ENCODE data around the gene TEX9.
"Not testable (repeated sequence)": the region's sequence is repeated elsewhere in the genome, so short reads cannot be mapped to it uniquely, and the experiment has no call there.

The TEX9 gene

DNA sequence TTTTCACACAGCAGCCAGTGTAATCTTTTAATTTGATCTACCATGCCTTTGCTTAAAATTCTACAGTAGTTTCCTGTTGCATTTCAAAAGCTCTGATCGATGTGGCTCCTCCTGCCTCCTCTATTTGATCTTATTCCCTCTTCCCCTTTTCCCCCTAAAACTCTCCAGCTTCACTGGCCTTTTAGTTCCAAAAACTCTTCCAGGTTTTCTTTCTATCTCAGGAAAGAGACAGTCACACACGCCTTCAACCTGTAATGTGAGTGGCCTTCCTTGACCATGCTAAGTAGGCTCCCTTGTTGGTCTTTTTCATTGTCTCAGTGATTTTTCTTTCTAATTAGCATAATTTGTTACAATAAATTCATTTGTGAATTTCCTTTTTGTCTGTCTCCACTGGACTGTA lies 985 bp downstream of the TEX9 start:
- no peak for DNase-seq (ENCODE audit: low read depth)

DNA sequence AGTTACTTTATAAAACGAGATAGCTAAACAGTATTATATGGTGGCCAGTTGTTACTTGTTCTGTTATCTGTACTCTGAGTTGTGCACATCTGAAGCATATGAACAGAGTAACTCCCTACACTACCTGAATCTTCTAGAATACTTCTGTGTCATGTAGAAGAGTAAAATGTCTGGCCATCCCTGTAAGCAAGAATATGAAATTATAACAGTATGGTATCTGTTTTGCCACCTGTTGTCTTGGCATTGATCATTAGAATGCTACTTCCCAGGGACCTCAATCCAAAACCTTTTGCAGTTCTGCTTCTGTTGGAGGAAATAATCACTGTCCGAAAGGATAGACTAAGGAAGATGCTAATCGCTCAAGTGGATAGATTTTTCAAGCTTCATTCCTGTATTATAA lies 1.9 kb downstream of the TEX9 start:
- DNase-seq (ENCODE audit: low read depth) = no peak

DNA sequence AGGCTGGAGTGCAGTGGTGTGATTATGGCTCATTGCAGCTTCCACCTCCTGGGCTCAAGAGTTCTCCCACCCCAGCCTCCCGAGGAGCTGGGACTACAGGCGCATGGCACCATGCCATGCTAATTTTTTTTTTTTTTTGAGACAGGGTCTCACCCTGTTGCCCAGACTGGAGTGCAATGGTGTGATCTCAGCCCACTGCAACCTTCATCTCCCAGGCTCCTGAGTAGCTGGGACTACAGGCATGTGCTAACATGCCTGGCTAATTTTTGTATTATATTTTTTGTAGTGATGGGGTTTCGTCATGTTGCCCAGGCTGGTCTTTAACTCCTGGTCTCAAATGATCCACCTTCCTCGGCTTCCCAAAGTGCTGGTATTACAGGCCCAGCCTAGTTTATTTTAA lies 4.0 kb downstream of the TEX9 start:
- no peak for DNase-seq (ENCODE audit: low read depth)

DNA sequence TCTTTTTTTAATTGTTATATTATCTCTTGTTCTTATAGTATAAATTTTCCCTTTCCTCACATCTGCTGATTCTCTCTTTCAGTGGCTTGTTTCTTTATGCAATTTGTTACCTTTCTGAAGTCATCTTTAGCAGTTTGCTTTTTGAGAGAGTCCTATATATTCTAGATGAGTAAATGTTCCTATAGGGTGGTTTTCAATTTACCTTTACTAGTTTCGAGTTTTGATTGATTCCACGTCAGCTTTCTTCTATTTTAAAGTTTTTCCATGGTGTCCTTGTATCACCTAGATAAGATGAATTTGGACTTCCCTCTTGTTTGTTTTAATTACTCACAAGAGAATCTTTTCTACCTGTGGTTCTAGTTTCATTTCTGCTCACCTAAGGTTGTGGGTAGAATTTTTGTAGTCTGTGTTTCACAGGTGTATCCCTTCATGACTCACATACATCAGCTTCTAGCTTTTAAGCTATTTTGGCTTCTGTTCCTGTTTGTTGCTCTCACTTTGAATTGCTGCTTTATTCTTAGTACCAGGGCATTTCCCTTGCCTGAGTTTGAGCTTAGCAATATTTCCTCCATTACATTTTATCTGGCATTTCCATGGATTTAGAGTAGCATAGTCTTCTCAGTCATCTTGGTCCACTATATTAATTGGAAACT lies 6.4 kb downstream of the TEX9 start:
- DNase-seq (ENCODE audit: low read depth) = no peak

DNA sequence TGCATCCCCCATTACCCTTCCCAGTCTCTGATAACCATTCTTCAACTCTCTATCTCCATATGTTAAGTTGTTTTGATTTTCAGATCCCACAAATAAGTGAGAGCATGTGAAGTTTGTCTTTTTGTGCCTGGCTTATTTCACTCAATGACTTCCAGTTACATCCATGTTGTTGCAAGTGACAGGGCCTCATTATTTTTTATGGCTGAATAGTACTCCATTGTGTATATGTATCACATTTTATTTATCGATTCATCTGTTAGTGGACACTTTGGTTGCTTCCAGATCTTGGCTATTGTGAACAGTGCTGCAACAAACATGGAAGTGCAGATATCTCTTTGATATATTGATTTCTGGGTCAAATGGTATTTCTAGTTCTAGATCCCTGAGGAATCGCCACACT lies 9.5 kb downstream of the TEX9 start:
- not testable (repeated sequence) for DNase-seq (ENCODE audit: low read depth)

DNA sequence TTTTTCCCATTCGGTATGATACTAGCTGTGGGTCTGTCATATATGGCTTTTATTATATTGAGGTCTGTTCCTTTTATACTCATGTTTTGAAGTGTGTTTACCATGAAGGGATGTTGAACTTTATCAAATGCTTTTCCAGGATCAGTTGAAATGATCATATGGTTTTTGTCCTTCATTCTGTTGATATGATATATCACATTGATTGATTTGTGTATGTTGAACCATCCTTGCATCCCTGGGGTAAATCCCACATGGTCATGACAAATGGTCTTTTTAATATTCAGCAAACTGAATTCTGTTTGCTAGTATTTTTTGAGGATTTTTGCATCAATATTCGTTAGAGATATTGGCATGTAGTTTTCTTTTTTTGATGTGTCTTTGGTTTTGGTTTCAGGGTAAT lies 12.6 kb downstream of the TEX9 start:
- not testable (repeated sequence) for DNase-seq (ENCODE audit: low read depth)

DNA sequence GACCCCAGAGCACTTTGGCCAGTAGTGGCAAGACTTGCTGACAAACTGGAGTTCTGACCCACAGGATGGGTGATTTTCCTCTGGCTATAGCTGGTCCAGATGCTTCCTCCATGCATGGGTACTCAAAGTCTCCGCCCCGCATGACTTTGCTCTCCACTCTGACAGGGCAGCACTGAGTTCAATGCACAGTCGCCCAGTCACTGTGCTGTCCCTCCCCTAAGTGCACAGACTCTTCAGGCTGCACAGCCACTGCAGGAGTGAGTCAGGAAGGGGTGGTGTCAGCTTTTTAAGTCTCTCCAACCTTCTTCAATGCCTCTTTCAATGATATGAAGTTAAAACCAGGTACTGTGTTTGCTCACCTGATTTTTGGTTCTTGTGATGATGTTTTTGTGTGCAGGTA lies 17.8 kb downstream of the TEX9 start:
- no peak for DNase-seq (ENCODE audit: low read depth)

DNA sequence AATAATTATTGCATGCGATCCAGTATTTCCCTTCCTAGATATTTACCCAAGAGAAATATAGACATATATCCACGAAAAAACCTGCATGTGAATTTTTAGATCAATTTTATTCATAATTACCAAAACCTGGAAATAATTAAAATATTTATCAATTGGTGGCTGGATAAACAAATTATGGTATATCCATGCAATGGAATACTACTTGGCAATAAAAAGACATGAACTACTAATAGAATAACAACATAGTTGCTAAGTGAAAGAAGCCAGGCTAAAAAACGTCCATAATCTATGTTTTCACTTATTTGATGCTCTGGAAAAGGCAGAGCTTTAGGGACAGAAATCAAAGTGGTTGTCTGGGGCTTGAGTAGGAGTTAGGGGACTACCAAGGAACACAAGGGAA lies 20.7 kb downstream of the TEX9 start:
- no peak for DNase-seq (ENCODE audit: low read depth)

DNA sequence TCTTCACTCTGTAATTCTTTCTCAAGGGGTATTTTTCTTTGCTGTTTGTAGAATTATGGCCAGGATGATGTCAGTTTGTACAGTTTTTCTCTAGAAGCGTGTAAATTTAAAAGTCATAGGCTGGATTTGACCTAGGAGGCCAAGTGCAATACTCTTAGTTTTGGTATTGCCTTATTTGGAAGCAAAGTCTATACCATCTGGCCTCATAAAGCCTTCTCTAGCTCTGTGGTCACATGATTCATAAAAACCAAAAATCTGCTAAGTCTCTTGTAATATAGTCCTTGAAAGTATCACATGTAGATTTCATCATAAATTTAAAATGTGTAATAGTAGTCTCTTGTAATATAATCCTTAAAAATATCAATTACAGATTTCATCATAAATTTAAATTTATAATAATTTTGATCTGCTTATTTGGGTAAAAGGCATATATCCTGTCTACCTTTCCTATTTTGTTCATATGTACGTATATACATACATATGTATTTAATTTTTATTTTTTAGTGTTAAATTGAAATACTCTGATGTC lies 25.6 kb downstream of the TEX9 start:
- no peak for DNase-seq (ENCODE audit: low read depth)

DNA sequence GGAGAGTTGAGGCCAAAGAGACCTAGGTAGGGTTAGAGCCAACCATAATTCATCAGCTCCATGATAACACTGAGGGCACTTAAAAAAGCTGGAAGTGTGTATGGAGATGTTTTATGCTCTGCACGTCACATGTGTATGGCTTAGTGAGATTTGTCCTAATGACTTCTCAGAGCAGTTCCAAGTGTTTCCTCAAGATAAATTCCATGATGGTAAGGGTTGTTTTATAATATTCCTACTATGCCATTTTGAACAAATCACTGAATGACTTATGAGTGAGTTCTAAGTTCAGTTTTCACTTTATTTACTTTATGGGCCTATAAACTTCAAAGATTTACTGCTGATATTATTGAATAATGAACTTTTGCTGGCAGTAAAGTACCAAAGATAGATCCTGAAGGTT lies 28.1 kb downstream of the TEX9 start:
- no peak for DNase-seq (ENCODE audit: low read depth)

DNA sequence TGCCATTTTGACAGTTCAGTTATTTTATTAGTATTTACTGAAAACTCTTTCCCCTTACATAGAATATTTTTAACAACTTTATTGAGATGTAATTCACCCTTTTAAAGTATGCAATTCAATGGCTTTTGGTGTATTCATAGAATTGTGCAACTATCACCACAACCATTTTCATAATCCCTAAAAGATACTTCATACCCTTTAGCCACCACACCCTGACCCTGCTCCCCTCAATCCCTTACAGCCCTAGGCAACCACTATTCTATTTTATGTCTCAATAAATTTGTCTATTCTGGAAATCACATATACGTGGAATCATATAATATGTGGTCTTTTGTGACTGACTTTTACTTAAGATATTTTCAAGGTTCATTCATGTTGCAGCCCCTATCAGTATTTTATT lies 29.7 kb downstream of the TEX9 start:
- DNase-seq (ENCODE audit: low read depth) = no peak

DNA sequence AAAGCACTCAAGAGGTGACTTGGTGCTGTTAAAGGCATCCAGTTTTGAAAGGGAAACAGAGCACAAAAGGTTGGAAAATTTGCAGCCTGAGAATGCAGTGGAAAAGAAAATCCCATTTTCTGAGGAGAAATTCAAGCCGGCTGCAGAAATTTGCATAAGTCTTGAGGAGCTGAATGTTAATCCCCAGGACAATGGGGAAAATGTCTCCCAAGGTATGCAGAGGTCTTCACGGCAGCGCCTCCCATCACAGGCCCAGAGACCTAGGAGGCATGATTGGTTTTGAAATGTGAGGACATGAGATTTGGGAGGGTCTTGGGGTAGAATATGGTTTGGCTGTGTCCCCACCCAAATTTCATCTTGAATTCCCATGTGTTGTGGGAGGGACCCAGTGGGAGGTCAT lies 32.1 kb downstream of the TEX9 start:
- not testable (repeated sequence) for DNase-seq (ENCODE audit: low read depth)

DNA sequence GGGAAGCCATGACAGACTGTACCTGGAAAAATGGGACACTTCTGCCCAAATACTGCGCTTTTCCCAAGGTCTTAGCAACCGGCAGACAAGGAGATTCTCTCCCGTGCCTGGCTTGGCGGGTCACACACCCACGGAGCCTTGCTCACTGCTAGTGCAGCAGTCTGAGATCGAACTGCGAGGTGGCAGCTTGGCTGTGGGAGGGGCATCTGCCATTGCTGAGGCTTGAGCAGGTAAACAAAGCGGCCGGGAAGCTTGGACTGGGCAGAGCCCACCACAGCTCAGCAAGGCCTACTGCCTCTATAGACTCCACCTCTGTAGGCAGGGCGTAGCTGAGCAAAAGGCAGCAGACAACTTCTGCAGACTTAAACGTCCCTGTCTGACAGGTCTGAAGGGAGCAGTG lies 34.0 kb downstream of the TEX9 start:
- DNase-seq (ENCODE audit: low read depth) = not testable (repeated sequence)

DNA sequence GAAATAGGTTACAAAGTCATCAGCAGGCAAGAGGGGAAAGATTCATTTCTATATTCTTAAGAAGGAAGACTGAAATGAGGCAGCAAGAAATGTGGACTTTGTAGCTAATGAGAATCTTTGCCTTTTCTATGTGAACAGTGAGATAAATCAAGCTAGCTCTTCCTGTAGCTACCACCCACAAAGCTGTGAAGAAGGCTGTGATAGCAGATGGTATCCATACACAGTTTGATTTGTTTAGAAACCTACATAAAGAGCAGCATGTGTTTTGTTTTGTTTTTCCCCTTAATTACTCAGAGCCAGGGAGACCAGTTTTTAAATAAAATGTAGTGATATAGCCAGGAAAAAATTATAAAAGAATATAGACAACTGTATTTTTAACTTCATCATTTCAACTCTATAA lies 45.5 kb downstream of the TEX9 start:
- DNase-seq (ENCODE audit: low read depth) = no peak

DNA sequence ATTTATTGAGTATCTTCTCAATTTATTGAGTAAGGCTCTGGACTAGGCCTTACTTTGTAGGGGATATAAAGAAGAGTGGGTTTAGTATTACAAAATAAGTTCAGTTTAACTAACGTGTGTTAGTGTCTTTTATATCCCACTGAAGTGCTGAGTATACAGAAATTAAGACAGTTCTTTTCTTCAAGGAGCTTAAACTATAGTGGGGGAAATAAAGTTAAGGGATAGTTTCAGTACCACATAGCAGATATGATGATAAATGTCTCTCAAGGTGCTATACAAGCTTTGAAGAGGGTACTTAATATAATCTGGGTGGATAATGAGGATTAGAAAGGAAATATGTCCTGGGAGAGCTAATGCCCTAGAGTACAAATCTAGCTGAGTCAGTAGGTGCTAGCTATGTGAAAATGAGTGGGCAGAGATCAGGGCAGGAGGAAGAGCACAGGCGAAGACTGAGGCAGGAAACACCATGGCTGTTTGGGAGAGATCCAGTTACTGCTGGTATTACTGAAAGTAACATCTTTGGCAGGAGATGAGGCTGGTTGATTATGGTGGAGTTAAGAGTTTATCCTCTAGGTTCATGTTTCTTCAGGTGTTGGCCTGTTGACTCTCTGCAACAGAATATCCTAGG lies 46.0 kb downstream of the TEX9 start:
- DNase-seq (ENCODE audit: low read depth) = no peak

DNA sequence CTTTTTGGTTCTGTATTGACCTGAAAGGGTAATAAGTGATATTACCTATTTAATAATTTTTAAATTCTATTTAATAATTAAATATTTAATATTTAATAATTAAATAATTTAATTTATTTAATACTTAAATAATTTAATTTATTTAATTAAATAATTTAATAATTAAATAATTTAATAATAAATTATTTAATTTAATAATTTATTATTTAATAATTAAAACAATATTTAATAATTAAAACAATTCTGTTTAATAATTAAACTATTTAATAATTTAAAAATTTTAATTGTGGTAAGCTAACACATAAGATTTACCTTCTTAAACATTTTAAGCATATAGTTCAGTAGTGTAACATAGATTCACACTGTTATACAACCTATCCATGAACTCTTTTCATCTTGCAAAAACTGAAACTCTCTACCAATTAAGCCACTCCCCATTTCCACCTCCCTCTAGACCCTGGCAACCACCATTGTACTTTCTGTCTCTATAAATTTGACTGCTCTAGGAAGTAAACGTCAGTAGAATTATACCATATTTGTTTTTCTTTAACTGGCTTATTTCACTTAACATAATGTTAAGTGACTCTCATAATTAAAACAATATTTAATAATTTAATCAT lies 48.0 kb downstream of the TEX9 start:
- DNase-seq (ENCODE audit: low read depth) = not testable (repeated sequence)

DNA sequence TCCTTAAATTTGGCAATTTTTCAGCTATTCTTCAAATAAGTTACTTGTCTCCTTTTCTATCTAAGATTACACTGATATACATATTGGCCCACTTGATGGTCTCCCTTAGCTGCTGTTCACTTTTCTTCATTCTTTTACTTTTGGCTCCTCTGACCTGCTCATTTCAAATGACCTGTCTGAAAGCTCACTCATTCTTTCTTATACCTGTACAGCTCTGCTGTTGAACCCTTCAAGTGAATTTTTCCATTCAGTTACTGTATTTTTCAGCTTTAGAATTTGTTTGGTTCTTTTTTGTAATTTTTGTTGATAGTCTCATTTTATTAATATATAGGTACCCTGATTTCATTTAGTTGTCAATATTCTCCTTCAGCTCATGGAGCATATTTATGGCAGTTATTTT lies 60.0 kb downstream of the TEX9 start:
- DNase-seq (ENCODE audit: low read depth) = no peak

DNA sequence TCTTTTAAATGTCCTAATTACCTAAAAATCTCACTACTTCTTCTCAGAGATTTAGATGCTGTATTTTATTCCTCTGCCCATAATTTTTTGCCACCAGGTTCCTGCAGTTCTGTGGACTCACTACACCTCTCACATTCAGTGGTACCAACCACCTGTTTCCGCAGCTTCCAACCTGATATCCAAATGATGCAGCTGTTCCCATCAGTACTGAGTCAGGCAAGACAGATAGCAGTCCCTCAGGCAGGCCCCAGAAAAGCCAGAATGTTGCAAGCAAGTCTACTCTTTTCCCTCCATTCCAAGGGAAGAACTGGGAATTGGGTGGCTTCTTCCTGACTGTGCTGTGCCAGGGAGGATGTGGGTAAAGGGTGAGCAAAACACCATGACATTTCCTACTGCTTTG lies 60.8 kb downstream of the TEX9 start:
- no peak for DNase-seq (ENCODE audit: low read depth)

DNA sequence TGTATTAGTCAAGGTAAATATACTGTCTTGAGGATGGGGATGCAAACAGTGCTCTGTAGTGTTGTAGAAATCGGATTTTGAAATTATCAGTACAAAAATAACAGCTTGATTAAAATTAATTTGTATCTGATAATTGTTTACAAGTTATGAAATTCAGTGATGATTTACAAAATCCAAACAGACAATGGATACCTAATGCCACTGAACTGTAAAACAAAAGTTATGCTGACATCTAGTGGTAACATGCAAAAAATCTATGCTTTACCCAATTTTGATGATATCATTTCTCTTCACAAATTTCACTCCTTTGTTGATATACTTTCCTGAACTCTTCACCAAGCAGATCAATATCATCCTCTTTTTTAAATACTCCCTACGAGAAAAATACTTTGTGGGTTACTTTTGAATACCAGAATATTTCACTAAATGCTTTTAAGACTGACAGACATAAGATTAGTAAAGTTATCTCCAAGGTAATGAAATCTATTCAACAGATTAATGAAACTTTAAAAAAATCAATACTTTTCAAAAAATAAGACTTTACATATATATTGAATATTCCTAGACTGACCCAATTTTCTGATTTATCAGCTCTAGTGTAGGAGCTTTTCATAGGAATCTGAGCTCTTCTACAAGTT lies 63.7 kb downstream of the TEX9 start:
- DNase-seq (ENCODE audit: low read depth) = no peak

DNA sequence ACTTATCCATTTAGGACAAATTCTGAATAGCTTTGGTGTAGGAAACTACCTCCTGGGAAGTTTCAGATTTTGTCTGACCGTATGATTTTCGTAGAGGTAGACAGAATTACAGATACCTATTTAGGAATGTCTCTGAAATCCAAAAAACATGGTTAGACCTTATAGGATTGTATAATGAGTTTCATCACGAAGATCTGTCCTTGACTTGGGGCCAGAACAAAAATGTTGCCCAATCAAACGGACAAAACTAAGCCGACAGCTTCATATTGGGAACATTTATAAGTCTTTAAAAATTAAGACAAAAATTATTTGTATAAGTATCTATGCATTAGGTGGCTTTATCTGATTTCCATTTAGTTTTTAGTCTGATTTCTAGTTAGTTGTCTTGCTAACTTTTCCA lies 67.1 kb downstream of the TEX9 start:
- DNase-seq (ENCODE audit: low read depth) = no peak

DNA sequence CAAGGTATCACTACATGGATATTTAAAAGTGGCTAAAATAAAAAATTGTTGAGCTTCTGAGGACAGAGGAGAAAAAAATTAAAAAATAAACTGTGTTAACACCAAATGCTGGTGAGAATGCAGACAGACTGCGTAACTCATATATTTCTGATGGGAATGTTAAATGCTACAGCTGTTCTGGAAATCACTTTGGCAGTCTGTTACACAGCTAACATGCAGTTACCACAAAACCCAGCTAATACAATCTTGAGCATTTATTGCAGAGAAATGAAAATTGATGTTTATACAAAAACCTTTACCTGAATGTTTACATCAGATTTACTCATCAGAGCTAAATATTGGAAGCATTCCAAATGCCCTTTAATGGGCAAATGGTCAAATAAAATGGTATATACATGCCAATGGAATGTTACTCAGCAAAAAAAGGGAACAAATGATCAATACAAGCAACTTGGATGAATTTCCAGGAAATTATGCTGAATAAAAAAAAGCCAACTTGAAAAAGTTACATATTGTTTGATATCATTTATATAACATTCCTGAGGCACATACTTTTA lies 75.1 kb downstream of the TEX9 start:
- DNase-seq (ENCODE audit: low read depth) = no peak

DNA sequence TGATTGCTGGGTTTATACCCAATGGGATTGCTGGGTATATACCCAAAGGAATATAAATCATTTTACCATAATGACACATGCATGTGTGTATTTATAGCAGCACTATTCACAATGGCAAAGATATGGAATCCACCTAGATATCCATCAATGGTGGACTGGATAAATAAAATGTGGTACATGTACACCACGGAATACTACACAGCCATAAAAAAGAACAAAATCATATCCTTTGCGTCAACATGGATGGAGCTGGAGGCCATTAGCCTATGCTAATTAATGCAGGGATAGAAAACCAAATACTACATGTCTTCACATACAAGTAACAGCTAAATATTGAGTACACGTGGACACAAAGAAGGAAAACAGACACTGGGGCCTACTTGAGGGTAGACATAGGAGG lies 77.1 kb downstream of the TEX9 start:
- DNase-seq (ENCODE audit: low read depth) = no peak

DNA sequence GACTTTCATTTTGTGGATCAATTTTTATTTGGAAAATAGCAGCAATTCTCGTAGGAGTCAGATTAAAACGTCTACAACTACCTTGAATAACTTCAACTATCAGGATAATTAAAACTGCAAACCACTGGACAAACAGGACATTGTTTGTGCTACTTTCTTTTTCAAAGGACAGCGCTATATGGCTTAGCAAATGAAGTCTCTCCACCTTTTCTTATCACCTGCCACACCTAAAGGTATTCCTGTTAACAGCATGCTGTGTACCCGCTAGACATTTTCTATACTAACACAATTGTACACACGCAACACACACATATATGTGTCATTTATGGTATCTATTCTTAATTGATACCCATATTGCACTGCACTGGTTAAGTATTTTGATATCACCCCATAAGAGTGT lies 80.5 kb downstream of the TEX9 start:
- no peak for DNase-seq (ENCODE audit: low read depth)
